Measurements from ENCODE around the gene DNER. TPM values are rescaled to one million over a fixed set of nuclear protein-coding genes. Genes with fewer than 3 reads are reported as not detected.

The DNER gene
- total and polyA plus RNA-seq, 2 of the 4 experiments (the other 2 are of a cell fraction): under 0.01 to 0.14 TPM

DNA sequence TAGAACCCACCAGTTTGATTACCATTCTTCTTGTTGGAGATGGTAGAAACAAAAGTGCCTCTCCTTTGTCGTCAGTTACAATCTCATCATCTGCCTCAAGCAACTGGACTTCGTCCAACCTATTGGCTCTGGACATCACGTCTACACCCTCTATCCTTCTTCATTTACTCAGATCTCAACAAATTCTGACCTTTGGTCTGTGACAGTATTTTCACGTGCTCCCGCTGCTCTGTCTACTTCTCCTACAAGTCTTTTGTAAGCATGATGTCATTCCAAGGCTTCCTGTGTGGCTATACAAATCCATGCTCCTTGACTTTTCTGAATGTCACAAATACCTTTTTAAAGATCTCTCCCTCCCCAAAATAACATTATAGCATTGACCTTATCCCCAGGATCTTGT lies 400.2 kb downstream of the DNER start:
- no peak overlapping the region for H3K27ac ChIP-seq (ENCODE audit: insufficient read depth, low read length)

More for the DNA sequence above, 400.2 kb downstream of the DNER start:
- no peaks in the 10 kb centered on the region for H3K9me1 ChIP-seq (ENCODE audit: insufficient read depth, low read length)
- H3K27me3 ChIP-seq (ENCODE audit: control insufficient read depth, insufficient read depth, low read length): no peaks in the 10 kb centered on the region
- no peak overlapping the region for H4K8ac ChIP-seq (ENCODE audit: low read depth in 2 of 2, low read length in 2 of 2)
- BruUV-seq (replicated peaks): no TSS peak
- H2AK5ac ChIP-seq (ENCODE audit: low read depth, low read length): no peak overlapping the region
- H3K79me1 ChIP-seq (ENCODE audit: low read depth in 1 of 2, low read length in 2 of 2): no peaks in the 10 kb centered on the region
- no peak overlapping the region for H2AFZ ChIP-seq (replicated peaks; ENCODE audit: low read length, poor library complexity)
- 67% methylated on average over 3 of the region's 5 CpGs; no CpG with 5 or more reads in 1 of the 2 experiments for WGBS, 2 experiments (ENCODE audit: extremely low coverage in 2 of 2, insufficient read length in 1 of 2)
- H3K14ac ChIP-seq (replicated peaks; ENCODE audit: low read depth, low read length): no peak overlapping the region
- TF ChIP-seq SMC3 (IDR thresholded peaks at IDR 0.05; ENCODE audit: low read depth, low read length) (no peak), BHLHE40 (IDR thresholded peaks at IDR 0.05; ENCODE audit: low read depth, low read length) (no peak), NFE2L2 (IDR thresholded peaks at IDR 0.05; ENCODE audit: low read depth, low read length) (no peak), FOS (IDR thresholded peaks at IDR 0.05; ENCODE audit: low read depth, low read length) (no peak), RCOR1 (IDR thresholded peaks at IDR 0.05; ENCODE audit: insufficient replicate concordance, low read length) (no peak), CHD1 (IDR thresholded peaks at IDR 0.05; ENCODE audit: low read depth, low read length) (no peak), RFX5 (IDR thresholded peaks at IDR 0.05; ENCODE audit: low read depth, low read length) (no peak), MAFK (IDR thresholded peaks at IDR 0.05; ENCODE audit: low read depth, low read length) (no peak), CTCF (conservative IDR thresholded peaks at IDR 0.05; ENCODE audit: low read depth, low read length) (no peak), CEBPB (IDR thresholded peaks at IDR 0.05; ENCODE audit: low read depth, low read length) (no peak), ELK1 (IDR thresholded peaks at IDR 0.05; ENCODE audit: borderline replicate concordance, low read depth, low read length) (no peak), POLR2A (IDR thresholded peaks at IDR 0.05; ENCODE audit: low read depth, low read length) (no peak), MXI1 (IDR thresholded peaks at IDR 0.05; ENCODE audit: borderline replicate concordance, low read depth, low read length) (no peak), RAD21 (IDR thresholded peaks at IDR 0.05; ENCODE audit: low read length) (no peak), MAZ (IDR thresholded peaks at IDR 0.05; ENCODE audit: borderline replicate concordance, low read depth, low read length) (no peak)
- TF ChIP-seq, protein P1, sequence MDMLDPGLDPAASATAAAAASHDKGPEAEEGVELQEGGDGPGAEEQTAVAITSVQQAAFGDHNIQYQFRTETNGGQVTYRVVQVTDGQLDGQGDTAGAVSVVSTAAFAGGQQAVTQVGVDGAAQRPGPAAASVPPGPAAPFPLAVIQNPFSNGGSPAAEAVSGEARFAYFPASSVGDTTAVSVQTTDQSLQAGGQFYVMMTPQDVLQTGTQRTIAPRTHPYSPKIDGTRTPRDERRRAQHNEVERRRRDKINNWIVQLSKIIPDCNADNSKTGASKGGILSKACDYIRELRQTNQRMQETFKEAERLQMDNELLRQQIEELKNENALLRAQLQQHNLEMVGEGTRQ (IDR thresholded peaks at IDR 0.05; ENCODE audit: low read depth, low read length): no peak
- H2BK15ac ChIP-seq (ENCODE audit: low read depth, low read length): no peak overlapping the region
- H4K91ac ChIP-seq (ENCODE audit: insufficient read depth, low read depth, low read length): no peak overlapping the region
- no peak overlapping the region for H2BK20ac ChIP-seq (ENCODE audit: low read depth, low read length)
- no peak overlapping the region for H2AK9ac ChIP-seq (replicated peaks; ENCODE audit: low read depth, low read length, poor library complexity)
- no peak overlapping the region for H2BK5ac ChIP-seq (ENCODE audit: low read depth, low read length, poor library complexity, severe bottlenecking)
- H3K18ac ChIP-seq (ENCODE audit: low read depth, low read length): no peak overlapping the region
- CTCF ChIA-PET: no interaction called here
- no peak overlapping the region for H3K9ac ChIP-seq (ENCODE audit: low read depth, low read length)
- H3K36me3 ChIP-seq (ENCODE audit: control insufficient read depth, insufficient read depth, low read length): no peaks in the 10 kb centered on the region
- no peak for DNase-seq
- in situ Hi-C loops (cut with MboI; ENCODE audit: low sequenced_read_pairs) (no loop called here), dilution Hi-C loops (cut with HindIII; ENCODE audit: low sequenced_read_pairs, unreplicated experiment) (no loop called here), intact Hi-C loops (cut with micrococcal nuclease) (no loop called here)
- H3K23ac ChIP-seq (ENCODE audit: low read depth, low read length): no peak overlapping the region
- no peak overlapping the region for H2BK120ac ChIP-seq (ENCODE audit: low read depth, low read length)
- ATAC-seq (ENCODE audit: low read depth): no peak
- H4K5ac ChIP-seq (ENCODE audit: low read depth, low read length): no peak overlapping the region
- H3K9me3 ChIP-seq (ENCODE audit: control insufficient read depth, insufficient read depth, low read length): peaks cover 3% of the 10 kb centered on the region
- H3K4me3 ChIP-seq (ENCODE audit: insufficient read depth, low read depth, low read length): no peak overlapping the region
- no peaks in the 10 kb centered on the region for H3K4me1 ChIP-seq (ENCODE audit: control insufficient read depth, insufficient read depth, low read length)
- no peak overlapping the region for H3K56ac ChIP-seq (ENCODE audit: extremely low read depth, insufficient read depth, low read length)
- no peaks in the 10 kb centered on the region for H4K20me1 ChIP-seq (ENCODE audit: insufficient read depth, low read length)
- no peak overlapping the region for H3K4ac ChIP-seq (ENCODE audit: low read depth, low read length)
- POLR2A ChIA-PET (ENCODE audit: unreplicated experiment): no interaction called here
- no peak overlapping the region for H3K4me2 ChIP-seq (ENCODE audit: low read depth, low read length)

Data from IMR-90 (cell line).